ENCODE data around the gene ASTE1. TPM values are rescaled to one million over a fixed set of nuclear protein-coding genes. Genes with fewer than 3 reads are reported as not detected.
A peak's percentile ranks its signal among the peaks of the same experiment; 100 is the strongest.
"Not testable (repeated sequence)": the region's sequence is repeated elsewhere in the genome, so short reads cannot be mapped to it uniquely, and the experiment has no call there.

ASTE1 gene
- total RNA-seq, 6 experiments from 2014 or later, result 3.4 to 5.2 (median 4.0) TPM

DNA sequence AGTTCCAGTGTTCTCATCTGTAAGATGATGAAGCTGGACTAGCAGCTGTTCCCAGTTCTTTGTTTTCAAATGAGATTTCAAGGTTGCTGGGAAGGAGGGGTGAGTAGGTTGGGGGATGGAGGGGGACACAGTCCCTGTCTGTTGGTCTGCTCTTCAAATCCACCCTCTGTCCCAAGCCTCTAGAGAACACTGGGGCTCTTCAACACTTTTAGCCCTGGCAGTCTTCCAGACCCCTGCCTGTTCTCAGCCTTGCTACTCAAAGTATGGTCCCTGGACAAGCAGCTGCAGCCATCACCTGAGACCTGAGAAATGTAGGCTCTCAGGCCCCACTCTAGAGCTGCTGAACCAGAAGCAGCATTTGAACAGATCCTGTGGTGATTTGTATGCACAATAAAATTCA is 41.4 kb upstream of the ASTE1 start:
- DNase-seq, result no peak
- Mint-ChIP-seq H3K4me1 (ENCODE audit: low read depth) (peaks cover 20% of the 10 kb centered on the region), H3K27ac (no peak overlapping the region), H3K27me3 (ENCODE audit: insufficient read depth) (peaks cover 1% of the 10 kb centered on the region; the same call in 1 of the 2 replicates), H3K9me3 (no peaks in the 10 kb centered on the region), H3K36me3 (ENCODE audit: low read depth) (no peaks in the 10 kb centered on the region), H3K4me3 (no peak overlapping the region)
- TF ChIP-seq, protein P1, sequence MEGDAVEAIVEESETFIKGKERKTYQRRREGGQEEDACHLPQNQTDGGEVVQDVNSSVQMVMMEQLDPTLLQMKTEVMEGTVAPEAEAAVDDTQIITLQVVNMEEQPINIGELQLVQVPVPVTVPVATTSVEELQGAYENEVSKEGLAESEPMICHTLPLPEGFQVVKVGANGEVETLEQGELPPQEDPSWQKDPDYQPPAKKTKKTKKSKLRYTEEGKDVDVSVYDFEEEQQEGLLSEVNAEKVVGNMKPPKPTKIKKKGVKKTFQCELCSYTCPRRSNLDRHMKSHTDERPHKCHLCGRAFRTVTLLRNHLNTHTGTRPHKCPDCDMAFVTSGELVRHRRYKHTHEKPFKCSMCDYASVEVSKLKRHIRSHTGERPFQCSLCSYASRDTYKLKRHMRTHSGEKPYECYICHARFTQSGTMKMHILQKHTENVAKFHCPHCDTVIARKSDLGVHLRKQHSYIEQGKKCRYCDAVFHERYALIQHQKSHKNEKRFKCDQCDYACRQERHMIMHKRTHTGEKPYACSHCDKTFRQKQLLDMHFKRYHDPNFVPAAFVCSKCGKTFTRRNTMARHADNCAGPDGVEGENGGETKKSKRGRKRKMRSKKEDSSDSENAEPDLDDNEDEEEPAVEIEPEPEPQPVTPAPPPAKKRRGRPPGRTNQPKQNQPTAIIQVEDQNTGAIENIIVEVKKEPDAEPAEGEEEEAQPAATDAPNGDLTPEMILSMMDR (IDR thresholded peaks at IDR 0.05), result no peak

GRCh38 chr3:131053043-131053859 is 26.6 kb upstream of the ASTE1 start:
- DNase-seq, result no peak
- H3K9me3 Mint-ChIP-seq, result no peaks in the 10 kb centered on the region
- no peaks in the 10 kb centered on the region for H3K36me3 Mint-ChIP-seq (ENCODE audit: low read depth)
- H3K4me3 Mint-ChIP-seq, result no peak overlapping the region
- TF ChIP-seq, protein P1 (IDR thresholded peaks at IDR 0.05), result peak; percentile 73
- no peaks in the 10 kb centered on the region for H3K27me3 Mint-ChIP-seq (ENCODE audit: insufficient read depth)
- no peak overlapping the region for H3K27ac Mint-ChIP-seq
- no peaks in the 10 kb centered on the region for H3K4me1 Mint-ChIP-seq (ENCODE audit: low read depth)

DNA sequence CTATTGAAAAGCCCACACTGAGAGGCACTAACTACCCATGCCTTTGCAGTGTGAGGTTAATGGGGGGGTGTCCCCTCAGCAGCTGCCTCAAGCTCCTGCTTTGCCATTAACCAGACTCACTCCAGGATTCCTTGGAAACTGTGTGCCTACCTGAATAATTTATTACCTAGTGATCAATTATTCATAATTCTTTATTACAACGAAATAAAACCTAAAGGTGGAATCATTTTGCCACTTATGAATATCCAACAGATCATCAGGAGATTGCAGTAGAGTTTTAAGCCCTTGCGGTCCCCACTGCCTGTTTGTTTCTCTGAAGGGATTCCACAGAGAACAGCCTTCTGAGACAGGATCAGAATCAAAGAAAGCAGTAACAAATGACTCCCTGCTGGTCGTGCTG is 23.4 kb upstream of the ASTE1 start:
- Mint-ChIP-seq H3K4me3 (no peak overlapping the region), H3K4me1 (ENCODE audit: low read depth) (no peaks in the 10 kb centered on the region), H3K27ac (no peak overlapping the region), H3K27me3 (ENCODE audit: insufficient read depth) (no peaks in the 10 kb centered on the region), H3K9me3 (no peaks in the 10 kb centered on the region), H3K36me3 (ENCODE audit: low read depth) (no peaks in the 10 kb centered on the region)
- TF ChIP-seq, protein P1 (IDR thresholded peaks at IDR 0.05), result no peak
- no peak for DNase-seq

DNA sequence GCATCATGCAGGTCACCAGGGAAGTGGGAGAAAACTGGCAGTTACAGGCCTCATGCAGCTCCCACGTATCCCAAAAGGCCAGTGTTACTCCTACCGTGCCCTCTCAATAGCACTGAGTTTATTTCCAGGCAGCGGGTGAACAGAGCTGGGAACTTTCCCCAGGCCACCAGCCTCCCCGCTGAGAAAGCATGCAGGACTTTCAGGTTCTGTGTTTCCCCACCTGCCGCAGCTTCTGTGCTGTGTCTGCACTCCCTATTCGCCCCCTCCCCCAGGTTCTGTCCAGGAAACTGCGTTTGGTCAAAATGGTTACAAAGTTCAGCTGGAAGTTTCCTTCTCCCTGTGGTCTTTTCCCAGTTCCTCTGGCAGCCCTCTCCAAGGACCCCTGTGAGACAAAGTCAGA is 21.4 kb upstream of the ASTE1 start:
- no peak overlapping the region for H3K27ac Mint-ChIP-seq
- H3K27me3 Mint-ChIP-seq (ENCODE audit: insufficient read depth), result no peaks in the 10 kb centered on the region; the same call in 1 of the 2 replicates
- H3K9me3 Mint-ChIP-seq, result no peaks in the 10 kb centered on the region; the same call in 1 of the 2 replicates

DNA sequence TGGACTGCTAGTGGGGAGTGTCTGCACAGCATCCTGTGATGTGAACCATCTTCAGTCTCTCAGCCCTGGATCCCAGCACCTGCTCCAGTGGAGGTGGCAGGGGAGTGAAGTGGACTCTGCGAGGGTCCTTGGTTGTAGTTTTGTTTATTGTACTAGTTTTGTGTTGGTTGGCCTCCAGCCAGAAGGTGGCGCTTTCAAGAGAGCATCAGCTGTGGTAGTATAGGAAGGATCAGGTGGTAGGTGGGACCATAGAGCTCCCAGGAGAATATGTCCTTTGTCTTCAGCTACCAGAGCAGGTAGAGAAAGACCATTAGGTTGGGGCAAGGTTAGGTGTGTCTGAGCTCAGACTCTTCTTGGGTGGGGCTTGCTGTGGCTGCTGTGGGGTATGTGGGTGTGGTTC is 21.0 kb upstream of the ASTE1 start:
- TF ChIP-seq, protein P1 (IDR thresholded peaks at IDR 0.05), result no peak
- Mint-ChIP-seq H3K4me3 (no peak overlapping the region), H3K36me3 (ENCODE audit: low read depth) (no peaks in the 10 kb centered on the region), H3K9me3 (no peaks in the 10 kb centered on the region; the same call in 1 of the 2 replicates), H3K27ac (no peak overlapping the region), H3K4me1 (ENCODE audit: low read depth) (no peaks in the 10 kb centered on the region), H3K27me3 (ENCODE audit: insufficient read depth) (no peaks in the 10 kb centered on the region; the same call in 1 of the 2 replicates)
- DNase-seq, result no peak

More for the DNA sequence above, 21.4 kb upstream of the ASTE1 start:
- H3K4me3 Mint-ChIP-seq, result no peak overlapping the region
- TF ChIP-seq, protein P1 (IDR thresholded peaks at IDR 0.05), result no peak
- H3K36me3 Mint-ChIP-seq (ENCODE audit: low read depth), result no peaks in the 10 kb centered on the region
- no peaks in the 10 kb centered on the region for H3K4me1 Mint-ChIP-seq (ENCODE audit: low read depth)
- DNase-seq, result no peak

- not testable (repeated sequence) for H3K36me3 Mint-ChIP-seq (ENCODE audit: low read depth); H3K27ac Mint-ChIP-seq; H3K4me3 Mint-ChIP-seq; H3K27me3 Mint-ChIP-seq (ENCODE audit: insufficient read depth); DNase-seq; H3K9me3 Mint-ChIP-seq; H3K4me1 Mint-ChIP-seq (ENCODE audit: low read depth)
These were observed 15.8 kb upstream of the ASTE1 start for GRCh38 chr3:131042271-131042985.
